Coronary artery (tissue), 2 donors: Measurements from ENCODE around the gene RAB25.

ENCODE experiments used
- DNase-seq: peaks from one replicate; pipeline ENCODE4 v3.0.0-alpha.2; 2017; ENCODE audit warnings: low spot score
- H3K27ac ChIP-seq, 2 donors: fragments of 200-600 bp; sonication (generic); one replicate each; pipeline ENCODE4 v1.5.1; 2016 to 2019
- H3K4me3 ChIP-seq: fragments of 200-600 bp; sonication (generic); 2 replicates; pipeline ENCODE4 v1.5.1; 2016; ENCODE audit warnings: mild to moderate bottlenecking, moderate library complexity
- TF ChIP-seq, protein P1 (sequence below): fragments of 200-600 bp; sonication (generic); IDR thresholded peaks from one replicate; pipeline ENCODE4 v1.5.1; 2019; ENCODE audit warnings: antibody characterized with exemption

Gene RAB25

GRCh38 chr1:156074661-156075060, 13.7 kb downstream of the RAB25 start:
- no peak overlapping the region for H3K4me3 ChIP-seq
- TF ChIP-seq, protein P1, sequence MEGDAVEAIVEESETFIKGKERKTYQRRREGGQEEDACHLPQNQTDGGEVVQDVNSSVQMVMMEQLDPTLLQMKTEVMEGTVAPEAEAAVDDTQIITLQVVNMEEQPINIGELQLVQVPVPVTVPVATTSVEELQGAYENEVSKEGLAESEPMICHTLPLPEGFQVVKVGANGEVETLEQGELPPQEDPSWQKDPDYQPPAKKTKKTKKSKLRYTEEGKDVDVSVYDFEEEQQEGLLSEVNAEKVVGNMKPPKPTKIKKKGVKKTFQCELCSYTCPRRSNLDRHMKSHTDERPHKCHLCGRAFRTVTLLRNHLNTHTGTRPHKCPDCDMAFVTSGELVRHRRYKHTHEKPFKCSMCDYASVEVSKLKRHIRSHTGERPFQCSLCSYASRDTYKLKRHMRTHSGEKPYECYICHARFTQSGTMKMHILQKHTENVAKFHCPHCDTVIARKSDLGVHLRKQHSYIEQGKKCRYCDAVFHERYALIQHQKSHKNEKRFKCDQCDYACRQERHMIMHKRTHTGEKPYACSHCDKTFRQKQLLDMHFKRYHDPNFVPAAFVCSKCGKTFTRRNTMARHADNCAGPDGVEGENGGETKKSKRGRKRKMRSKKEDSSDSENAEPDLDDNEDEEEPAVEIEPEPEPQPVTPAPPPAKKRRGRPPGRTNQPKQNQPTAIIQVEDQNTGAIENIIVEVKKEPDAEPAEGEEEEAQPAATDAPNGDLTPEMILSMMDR, result no peak
- H3K27ac ChIP-seq, result no peak overlapping the region
- no peak for DNase-seq

- Histone ChIP-seq H3K4me3 (no peak overlapping the region), H3K27ac (no peak overlapping the region)
- TF ChIP-seq, protein P1, result no peak
- DNase-seq, result no peak
Measured at GRCh38 chr1:156075162-156075561, 14.2 kb downstream of the RAB25 start.

- TF ChIP-seq, protein P1, result no peak
- Histone ChIP-seq H3K4me3 (no peak overlapping the region), H3K27ac (no peak overlapping the region)
- no peak for DNase-seq
Measured at GRCh38 chr1:156075775-156076204, 14.8 kb downstream of the RAB25 start.

- H3K27ac ChIP-seq, result peak overlapping the region in 1 of 2 donors; percentile 35
- peak overlapping the region; percentile 66 for H3K4me3 ChIP-seq
Measured at GRCh38 chr1:156076609-156077429, 15.9 kb downstream of the RAB25 start.

DNA sequence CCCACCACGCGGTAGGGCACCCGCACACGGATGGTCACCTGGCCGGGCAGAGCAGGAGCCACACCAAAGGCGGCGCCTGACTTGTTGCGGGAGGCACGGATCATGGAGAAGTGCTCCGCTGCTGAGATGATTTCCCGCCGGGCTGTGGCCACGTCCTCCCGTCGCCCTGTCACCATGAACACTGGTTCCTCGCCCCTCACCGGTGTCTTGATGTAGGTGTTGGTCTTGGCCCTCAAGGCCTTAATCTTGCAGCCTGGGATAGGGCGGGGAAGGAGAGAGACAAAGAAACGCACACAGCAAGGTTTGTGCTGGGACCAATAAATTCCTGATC, 16.4 kb downstream of the RAB25 start:
- TF ChIP-seq, protein P1, result no peak
- no peak for DNase-seq
- H3K4me3 ChIP-seq, result no peak overlapping the region
- no peak overlapping the region for H3K27ac ChIP-seq

More at GRCh38 chr1:156076609-156077429, 15.9 kb downstream of the RAB25 start:
- DNase-seq, result no peak
- TF ChIP-seq, protein P1, result no peak

GRCh38 chr1:156078728-156079127, 17.8 kb downstream of the RAB25 start:
- Histone ChIP-seq H3K4me3 (no peak overlapping the region), H3K27ac (no peak overlapping the region)
- DNase-seq, result no peak
- TF ChIP-seq, protein P1, result no peak

GRCh38 chr1:156079762-156080161, 18.8 kb downstream of the RAB25 start:
- no peak overlapping the region for H3K27ac ChIP-seq
- no peak for DNase-seq
- H3K4me3 ChIP-seq, result no peak overlapping the region
- TF ChIP-seq, protein P1, result no peak
